GM19467 (cell line): ENCODE measurements around the gene IFNA5.

ENCODE experiments used
- ATAC-seq: cut with Tn5 transposase; IDR thresholded peaks from one replicate; pipeline ENCODE4 v1.9.1; 2021; ENCODE audit warnings: mild to moderate bottlenecking, moderate library complexity; ENCODE audit not compliant: unreplicated experiment

Gene IFNA5

DNA sequence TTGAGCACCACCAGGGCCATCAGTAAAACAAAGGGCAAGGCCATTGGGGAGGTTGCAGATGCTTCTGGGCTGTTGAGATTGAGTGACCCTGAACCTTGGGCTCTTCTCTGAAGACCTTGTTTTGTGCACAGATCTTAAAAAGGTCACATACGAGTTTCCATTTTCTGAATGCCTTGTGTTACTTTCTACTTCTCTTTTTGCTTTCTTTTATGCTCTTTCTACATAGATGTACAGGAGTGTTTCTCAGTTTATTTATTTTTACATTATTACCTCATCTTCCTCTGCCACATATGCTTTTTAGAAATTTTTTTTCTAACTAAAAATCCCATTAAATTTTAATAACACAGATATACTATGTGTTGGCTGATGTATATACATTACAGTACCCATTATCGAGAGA is at the start of gene IFNA5:
TSS of gene IFNA5 (minus strand) at position 101 of the 400 bp plus-strand sequence. CDS start at position 44, 57 bp downstream.
- no peak for ATAC-seq

DNA sequence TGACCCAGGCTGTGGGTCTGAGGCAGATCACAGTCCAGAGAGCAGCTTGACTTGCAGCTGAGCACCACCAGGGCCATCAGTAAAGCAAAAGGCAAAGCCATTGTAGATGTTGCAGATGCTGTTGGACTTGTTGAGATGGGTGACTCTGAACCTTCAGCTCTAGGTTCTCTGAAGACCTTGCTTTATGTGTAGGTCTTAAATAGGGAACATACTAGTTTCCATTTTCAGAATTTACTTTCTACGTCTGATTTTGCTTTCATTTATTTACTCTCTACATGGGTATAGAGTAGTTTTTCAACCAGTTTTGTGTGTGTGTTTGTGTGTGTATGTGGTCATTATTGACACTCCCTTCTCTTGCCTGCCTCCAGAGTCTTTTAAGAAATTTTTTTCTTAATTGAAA is 45.7 kb upstream of the IFNA5 start, which contains the start of gene IFNA6:
TSS of gene IFNA6 (minus strand) at position 101 of the 400 bp plus-strand sequence. CDS start at position 101, 0 bp downstream.
- no peak for ATAC-seq

DNA sequence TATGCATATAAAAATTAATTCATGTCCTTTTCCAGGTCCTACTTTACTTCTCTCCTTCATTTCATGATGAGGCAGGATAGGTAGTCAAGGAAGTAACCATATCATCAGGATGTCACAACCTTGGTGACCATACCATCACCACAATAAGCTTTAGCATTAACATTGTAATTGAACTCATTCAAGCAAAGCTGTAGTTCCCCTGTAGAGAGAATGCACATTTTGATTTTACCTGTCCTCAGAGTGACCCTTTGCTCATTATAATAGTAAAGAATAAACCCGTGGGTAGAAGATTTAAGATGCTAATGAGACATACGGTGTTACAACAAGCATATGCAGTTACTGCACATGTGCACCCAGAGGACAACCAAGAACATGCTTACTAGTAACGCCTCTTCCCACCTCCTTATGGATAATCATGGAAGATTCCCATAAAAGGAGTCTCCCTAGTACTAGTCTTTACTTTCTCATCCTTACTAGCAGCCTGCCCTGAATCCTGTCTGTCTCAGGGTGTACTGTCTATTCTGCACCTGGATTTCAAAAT is 43.4 kb upstream of the IFNA5 start:
- no peak for ATAC-seq

DNA sequence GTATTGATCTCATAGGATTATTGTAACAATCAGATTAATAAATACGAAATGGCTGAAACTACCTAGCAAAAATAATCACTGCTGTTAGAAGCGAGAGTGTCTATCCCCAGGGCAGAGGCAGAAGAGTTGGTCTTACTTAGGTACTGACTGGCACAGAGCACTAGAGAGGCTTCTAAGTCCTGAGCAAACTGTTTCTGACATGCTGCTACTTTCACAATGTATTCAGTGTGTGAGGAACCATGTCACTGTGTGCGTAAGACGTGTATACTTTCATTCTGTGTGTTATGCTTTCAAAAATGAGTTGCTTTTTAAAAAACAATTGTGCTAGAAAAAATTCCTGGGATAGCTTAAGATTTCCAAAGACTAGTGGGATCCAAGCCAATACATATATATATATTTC is 35.6 kb upstream of the IFNA5 start:
- no peak for ATAC-seq

DNA sequence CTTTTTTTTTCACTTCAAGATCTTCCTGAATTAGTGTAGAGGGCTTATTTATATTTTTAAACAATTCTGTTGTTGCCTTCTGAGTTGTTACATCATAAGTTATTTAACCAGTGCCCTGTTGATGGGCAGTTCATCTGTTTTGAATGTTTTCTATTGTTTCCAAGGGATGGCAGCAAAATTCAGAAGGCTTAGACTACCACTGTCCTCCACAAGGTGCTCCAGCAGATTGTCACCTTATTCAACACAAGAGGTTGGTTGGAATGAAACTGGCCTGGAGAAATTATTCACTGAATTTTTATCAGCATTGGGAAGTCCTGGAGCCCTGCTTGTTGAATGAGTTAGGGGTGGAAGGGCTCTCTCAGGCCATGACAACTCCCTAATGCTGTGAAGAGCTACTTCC is 31.3 kb upstream of the IFNA5 start:
- no peak for ATAC-seq

DNA sequence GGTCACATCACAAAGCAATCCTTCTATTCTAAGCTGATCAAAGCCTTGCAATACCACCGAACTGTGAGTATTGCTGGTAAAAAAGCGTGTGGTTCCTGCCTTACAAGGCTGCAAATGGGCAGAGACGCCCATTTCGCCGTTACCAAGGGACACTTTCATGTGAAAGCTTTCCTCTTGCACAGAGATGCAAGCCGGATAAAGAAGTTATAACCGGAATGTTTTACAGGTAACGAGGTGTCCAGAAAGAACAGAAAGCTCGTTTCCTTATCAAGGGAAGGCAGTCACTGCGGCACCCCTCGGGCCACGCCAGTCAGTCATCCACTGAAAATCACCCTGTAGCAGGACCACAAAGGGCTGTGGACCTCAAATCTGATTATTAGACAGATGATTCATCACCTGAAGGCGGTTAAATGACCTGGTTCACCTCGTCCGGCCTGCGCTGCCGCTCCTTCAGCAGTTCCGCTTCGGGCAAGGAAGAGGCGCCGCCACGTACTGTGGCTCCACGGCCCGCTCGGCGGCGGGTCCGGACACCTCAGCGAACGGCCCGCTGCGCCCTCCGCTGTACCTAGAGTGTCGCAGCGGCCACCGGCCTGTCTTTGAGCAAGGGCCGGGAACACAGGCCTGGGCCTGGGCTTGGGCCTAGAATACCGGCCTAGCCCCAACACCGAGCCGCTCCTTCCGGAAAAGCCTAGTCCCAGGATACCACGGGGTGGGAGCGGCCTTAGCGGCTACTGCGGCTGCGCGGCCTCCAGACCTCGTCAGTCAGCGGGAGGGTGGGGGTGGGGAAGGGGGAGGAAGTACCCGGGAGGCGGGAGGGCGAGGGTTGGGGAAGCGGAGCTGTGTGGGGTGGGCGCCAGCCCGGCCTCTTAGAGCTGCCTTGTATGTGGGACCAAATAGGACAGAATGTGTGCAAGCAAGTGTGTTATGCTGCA is 29.9 kb upstream of the IFNA5 start, which contains the start of gene KLHL9:
TSS of gene KLHL9 (minus strand) at position 704 of the 932 bp plus-strand sequence. CDS start at position 159, 545 bp downstream.
- ATAC-seq = peak; percentile 83

DNA sequence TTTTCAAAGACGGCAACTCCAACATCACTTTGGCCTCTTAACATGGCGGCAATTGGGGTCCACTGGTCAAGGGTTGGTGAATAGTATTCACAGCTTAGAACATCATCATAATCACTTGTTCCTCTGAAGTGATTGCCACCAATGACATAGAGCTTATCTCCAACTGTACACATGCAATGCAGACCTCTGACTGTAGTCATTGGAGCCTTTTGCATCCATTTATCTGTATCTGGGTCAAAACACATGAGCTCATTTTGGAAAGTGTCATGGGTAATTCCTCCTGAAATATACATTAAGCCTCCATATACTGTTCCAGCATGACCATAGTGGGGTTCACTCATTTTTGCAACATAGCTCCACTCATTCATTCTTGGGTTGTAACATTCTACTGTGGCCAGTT is 28.1 kb upstream of the IFNA5 start:
- ATAC-seq = no peak

DNA sequence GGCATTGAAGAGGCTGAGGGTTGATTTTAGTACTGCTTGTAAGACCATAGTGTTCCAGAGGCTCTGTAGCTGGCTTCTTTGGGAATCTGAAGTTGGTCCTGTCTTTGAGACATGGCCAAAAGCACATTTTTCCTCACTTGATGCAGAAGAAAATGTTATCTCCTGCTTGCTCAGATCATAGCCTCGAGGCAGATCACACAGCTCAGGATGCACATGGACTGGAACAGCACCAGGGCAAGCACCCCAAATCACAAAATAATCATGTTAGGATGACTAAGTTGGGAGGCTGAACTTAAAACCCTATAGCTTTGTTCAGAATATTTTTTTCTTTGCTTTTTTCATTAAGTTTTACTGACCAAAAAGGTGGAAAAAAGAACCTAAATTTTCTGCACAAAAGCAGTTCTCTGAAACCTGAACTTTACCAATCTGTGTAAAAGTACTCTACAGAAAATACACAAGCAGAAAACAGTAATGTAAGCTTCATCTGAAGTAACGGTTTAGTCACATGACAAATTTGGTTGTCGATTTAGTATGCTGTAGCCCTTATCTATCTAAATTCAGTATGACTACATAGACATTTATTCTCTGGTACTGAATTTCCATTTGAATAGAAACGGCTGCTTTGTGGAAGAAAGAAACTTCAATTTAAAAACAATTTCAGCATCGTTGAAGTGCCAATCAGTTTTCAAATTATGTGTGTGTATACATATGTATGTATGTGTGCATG is 26.7 kb upstream of the IFNA5 start:
- ATAC-seq = no peak

DNA sequence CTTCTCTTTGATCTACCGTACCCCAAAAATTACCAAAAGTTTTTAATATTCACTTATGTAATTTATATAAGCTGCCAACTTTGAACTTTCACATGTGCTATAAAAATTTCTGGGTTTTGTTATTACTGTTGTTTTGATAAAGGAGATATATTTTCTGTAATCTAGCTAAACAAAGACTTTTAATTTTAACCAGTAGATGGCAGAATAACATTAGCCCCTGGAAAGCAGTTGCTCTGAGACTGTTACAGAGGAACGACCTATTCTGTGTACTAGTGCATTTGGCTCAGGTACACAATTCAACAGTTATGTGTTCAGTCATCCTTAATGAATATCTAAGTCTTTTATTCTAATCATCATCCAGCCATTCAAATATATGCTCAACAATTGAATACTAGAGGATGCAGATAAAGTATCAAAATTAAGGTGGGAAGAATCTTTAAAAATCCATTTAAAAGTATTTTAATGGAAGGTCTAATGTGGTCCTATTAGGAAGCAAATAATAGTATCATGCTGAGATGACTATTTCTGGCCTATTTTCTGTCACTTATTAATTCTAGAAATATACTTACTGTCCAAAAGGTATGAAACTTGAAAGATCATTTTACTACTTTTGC is 21.5 kb upstream of the IFNA5 start:
- peak; percentile 78 for ATAC-seq

DNA sequence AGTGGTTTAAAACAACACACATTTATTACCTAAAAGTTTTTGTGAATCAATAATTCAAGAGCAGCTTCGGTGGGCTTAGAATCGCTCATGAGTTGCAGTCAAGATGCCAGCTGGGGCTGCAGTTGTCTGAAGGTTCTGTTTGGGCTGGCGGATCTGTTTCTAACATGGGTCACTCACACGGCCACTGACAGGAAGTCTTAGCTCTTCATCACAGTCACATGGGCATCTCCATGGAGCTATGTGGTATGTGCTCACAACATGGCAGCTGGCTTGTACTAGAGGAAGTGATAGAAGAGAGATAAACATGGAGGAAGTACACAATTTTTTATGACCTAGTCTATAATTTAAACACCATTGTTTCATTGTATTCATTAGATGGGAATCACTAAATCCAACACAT is 18.9 kb upstream of the IFNA5 start:
- ATAC-seq = no peak

DNA sequence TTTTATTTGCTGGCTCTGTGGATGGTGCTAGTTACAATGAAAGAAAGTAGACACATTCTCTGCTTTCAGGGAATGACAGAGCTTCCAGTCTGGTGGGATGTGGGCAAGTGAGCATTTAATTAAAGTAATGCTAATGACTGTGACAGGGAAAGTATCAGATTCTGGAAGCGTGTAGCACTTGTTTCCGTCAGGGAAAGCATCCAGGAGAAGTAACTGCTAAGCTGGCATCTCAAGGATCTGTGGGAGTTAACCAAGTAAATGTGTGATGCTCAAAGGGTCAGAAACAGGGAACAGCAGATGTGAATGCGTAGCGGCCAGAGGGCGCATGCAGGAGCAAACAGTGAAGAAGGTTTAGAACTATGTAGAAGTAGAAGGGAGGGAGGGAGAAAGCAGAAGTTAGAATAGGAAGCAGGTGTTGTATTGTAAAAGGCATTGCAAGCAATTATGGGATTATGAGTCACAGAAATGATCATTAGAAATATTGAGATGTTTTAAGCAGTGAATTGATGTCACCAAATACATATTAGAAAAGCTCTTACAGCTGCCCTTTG is 17.9 kb upstream of the IFNA5 start:
- no peak for ATAC-seq

DNA sequence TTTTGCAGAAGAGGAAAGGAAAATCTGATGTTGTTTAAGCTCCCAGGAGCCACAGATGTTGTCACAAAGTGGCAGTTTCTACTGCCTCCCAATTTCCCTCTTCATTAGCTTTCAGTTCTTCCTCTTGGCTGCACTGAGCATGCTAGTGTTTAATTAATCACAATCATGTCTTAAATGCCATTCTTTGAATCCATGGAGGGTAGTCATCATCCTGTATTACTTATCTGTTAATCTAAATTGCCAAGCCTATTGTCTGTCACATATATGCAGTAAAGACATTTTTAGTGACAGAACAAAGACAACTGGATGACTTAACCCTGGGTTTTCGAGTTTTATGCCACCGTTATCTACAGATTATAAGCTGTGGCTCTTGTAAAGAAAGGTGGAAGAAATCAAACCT is 15.4 kb upstream of the IFNA5 start:
- ATAC-seq = no peak

DNA sequence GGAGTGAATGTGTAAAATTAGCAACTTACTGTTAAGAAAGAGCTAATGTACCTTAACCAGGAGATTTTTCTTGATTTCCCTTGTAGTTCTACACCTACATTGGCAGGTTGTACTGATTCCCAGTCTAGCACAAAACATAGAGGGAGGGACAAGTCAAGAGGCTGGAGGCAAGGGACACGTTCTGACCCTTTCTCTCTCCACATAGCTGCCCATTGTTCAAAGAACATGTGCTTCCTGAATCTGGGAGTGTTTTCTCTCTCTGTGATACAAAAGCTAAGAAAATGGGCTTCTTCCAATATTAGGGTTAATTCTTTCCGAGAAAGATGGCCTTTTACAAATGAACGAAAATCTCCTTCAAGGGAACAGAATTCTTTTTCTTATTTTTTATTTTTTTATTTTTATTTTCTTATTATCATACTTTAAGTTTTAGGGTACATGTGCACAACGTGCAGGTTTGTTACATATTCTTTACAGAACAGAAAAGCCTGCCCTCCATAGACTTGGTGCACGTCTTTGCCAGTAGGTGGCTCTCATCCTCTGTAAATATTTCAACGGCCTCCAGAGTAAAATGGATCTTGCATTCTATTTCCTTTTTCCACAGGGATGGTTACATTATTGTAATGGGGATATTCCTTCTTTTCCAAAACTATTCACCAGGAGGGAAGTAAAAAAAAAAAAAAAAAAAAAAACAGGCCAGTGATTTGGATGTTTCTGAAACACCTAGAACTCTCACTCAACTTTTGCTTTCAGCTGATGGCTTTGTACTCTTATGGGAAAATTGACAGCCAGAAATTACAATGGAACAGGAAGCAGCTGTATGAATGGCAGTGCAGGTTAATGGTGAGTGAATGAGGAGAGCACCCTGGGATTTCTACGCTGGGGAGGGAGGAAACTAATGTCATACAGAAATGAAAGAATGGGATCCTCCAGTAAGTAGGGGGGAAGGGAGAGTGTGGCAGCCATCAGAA is 13.1 kb upstream of the IFNA5 start:
- peak; percentile 73 for ATAC-seq

DNA sequence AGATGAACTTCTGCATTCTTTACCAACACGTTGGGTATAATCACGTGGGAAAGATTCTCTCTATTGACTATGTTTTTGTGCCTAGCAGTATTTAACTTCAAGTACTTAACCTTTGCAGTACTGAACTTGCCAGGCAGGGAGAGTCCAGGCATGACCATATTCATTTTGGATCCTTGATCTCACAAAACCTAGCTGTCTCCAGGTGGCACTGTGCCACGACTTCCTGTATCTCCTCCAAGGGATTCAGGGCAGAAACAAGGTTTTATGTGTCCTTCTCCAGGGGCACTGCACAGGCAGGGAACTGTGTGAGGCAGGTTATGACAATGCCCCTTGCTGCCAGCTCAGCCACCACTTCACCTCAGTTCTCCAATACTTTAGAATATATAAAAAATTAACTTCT is 11.7 kb upstream of the IFNA5 start:
- no peak for ATAC-seq

DNA sequence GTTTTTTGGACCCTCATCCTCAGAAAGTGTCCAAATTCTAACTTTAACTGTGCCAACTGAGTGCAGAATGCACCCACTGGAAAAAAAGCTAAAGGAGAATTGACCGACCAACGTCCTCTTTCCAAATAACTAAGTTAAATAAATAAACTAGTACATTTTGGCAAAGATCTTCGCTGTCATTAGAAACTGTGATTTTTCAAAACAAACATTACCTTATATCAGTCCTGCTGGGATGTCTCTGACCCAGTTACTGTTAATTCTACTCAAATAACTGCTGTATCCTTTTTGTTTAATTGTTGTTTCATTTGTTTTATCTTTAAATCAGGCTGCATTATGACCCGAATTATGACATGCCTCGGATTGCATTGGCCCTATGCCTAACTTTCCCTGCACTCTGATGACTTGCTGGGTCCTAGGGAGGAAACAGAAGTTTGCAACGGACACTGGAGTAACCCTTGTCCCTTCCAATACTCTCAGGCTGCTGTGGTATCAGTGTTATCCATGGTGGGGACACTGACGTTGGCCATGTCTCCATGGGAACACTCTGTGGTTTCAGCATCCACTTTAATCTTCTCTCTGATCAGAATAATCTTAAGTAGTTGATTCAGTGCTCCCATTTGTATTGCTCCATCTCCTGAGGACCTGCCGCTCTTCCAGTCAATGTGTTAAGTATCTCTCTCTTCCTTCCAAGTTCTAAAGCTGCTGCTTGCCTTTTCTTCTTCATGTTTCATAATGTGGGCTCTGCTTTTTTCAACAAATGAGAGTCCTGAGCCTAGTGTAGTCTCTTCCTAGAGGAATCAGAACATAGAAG is 11.1 kb upstream of the IFNA5 start:
- no peak for ATAC-seq

DNA sequence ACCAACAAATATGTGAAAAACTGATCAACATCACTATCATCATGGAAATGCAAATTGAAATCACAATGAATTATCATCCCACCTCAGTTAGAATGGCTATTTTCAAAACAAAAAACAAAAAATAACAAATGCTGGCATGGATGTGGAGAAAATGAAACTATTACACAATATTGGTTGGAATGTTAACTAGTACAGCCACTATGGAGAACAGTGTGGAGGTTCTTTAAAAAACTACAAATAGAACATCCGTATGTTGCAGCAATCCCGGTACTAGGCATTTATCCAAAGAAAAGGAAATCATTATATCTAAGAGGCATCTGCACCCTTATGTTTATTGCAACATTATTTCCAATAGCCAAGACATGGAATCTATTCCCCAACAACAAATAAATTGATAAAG is 9.0 kb upstream of the IFNA5 start:
- no peak for ATAC-seq

DNA sequence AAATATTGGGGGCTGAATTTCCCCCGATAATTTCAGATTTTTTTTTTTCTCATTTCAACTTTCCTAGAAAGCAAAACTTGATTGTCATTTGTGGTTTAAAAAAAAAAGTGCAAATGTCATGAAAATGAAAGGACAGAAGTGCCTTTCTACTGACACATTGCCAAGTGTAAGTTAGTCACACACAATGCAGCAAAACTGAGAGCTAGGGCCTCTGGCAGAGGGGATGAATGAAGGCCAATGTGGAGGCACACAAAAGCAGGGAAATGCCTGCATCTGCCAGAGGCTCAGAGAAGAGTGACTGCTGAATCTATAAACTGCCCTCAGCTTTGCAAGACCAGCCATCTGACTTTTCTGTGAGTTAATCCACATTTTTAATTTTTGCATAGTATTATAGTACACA is 6.8 kb upstream of the IFNA5 start:
- ATAC-seq = no peak

DNA sequence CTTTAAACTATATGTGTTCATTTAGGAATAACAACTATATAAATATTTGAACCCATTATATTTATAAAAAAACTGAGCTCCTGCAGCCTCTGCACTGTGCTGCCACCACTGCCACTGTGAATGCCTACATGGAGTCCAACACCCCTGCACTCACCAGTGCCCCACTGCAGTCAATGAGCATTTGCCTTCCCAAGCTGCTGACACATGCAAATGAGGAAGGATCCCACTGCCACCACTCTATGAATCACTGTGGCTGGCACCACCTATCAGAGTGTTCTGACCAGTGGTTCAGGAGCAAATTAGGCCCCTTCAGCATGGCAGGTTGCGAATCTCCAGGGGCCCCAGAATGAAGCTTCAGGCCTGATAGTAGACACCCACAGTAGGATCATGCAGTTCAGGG is 9.1 kb downstream of the IFNA5 start:
- ATAC-seq = no peak
